HG02981 (cell line): Measurements from ENCODE around the gene SLC35C1.
A peak's percentile ranks its signal among the peaks of the same experiment; 100 is the strongest.

Experiments used
- ATAC-seq: cut with Tn5 transposase; IDR thresholded peaks from one replicate; pipeline ENCODE4 v1.9.1; 2021; ENCODE audit warnings: mild to moderate bottlenecking, moderate library complexity; ENCODE audit not compliant: unreplicated experiment

SLC35C1 gene

GRCh38 chr11:45843158-45843924 lies 38.4 kb downstream of the SLC35C1 start:
- peak; percentile 19 for ATAC-seq

- ATAC-seq, result no peak
Measured at GRCh38 chr11:45844822-45845578, 40.1 kb downstream of the SLC35C1 start.

- no peak for ATAC-seq
Measured at GRCh38 chr11:45846174-45846675, 41.3 kb downstream of the SLC35C1 start.

GRCh38 chr11:45846974-45847910 lies 42.3 kb downstream of the SLC35C1 start, which contains the start of gene CRY2:
Gene CRY2, plus strand, starts transcription at chr11:45847475. Its CDS starts 16 bp downstream, at chr11:45847491.
- ATAC-seq, result peak; percentile 86

GRCh38 chr11:45847911-45848316 lies 43.0 kb downstream of the SLC35C1 start:
- no peak for ATAC-seq

- no peak for ATAC-seq
Measured at GRCh38 chr11:45848654-45849081, 43.7 kb downstream of the SLC35C1 start.

- ATAC-seq, result no peak
Measured at GRCh38 chr11:45850446-45850845, 45.5 kb downstream of the SLC35C1 start.

- ATAC-seq, result no peak
Measured at GRCh38 chr11:45851228-45851627, 46.3 kb downstream of the SLC35C1 start.

- ATAC-seq, result no peak
Measured at GRCh38 chr11:45852018-45852711, 47.2 kb downstream of the SLC35C1 start.

- no peak for ATAC-seq
Measured at GRCh38 chr11:45852712-45853101, 47.8 kb downstream of the SLC35C1 start.

- no peak for ATAC-seq
Measured at GRCh38 chr11:45853332-45854219, 48.6 kb downstream of the SLC35C1 start.

GRCh38 chr11:45855308-45855707 lies 50.4 kb downstream of the SLC35C1 start:
- ATAC-seq, result no peak

GRCh38 chr11:45856044-45856468 lies 51.1 kb downstream of the SLC35C1 start:
- no peak for ATAC-seq

- ATAC-seq, result no peak
Measured at GRCh38 chr11:45857961-45858474, 53.1 kb downstream of the SLC35C1 start.

- ATAC-seq, result no peak
Measured at GRCh38 chr11:45858751-45859398, 53.9 kb downstream of the SLC35C1 start.

GRCh38 chr11:45859661-45860140 lies 54.8 kb downstream of the SLC35C1 start:
- no peak for ATAC-seq

GRCh38 chr11:45860348-45860747 lies 55.4 kb downstream of the SLC35C1 start:
- ATAC-seq, result no peak
